COLO668 (cell line): ENCODE results near the gene FSHR.

Source experiments
- DNase-seq: peaks from one replicate; lab custom pipeline; 2025; ENCODE audit not compliant: unreplicated experiment; lab: John Stamatoyannopoulos, UW

FSHR gene

DNA sequence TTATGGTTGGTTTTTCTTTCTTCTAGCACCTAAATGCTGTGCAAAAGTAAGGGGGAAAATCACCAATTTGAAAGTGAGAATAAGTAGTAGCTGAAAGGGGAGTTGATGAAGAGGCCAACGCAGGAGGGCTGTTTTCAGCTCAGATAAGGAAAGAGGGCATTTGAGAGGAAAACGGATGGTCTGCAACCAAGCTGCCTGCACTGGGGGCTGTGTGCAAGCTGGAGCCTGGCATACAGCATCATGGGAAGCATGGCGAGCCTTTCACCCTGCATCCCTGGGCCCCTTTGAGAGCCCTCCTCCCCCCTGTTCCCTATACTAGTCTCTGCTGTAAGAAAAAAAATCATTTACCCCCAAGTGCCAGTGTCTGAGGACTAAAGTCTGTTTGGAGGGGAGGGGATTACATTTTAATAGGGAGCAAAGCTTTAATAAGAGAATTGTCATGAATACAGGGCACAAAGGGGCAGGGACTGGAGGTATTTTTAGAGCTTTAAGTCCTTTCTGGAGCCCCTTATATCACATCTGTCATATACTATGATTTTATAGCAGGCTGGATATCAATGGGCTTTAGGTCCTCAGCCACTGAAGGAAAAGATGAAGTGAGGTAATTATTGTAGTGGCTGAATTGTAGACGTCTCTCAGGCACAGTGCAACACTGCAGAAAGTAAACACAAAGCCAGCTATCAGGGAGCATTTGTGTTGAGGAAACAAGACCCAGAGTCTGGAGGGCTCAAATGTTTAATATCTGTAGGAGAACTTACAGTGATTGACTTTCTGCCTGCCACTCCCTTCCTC lies 120.7 kb downstream of the FSHR start:
- DNase-seq = no peak

DNA sequence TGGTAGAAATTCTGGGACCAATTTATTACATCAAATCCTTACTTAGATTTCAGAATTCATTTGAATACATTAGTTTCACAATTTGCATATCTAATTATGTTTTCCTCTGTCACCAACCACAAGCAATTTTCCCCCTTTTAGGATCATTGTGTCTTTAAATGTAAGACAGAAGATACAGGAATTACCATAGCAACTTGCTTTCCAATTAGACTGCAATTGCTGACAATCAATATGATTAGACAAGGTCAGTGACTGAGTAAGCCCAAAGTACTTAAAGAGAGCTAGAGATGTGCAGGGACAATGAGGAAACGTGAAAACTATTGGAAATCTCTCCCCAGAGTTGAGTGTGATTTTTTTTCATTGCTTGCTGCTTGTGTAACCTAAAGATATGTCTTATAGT lies 121.4 kb downstream of the FSHR start:
- DNase-seq = no peak

- DNase-seq = no peak
These were observed 122.2 kb downstream of the FSHR start for GRCh38 chr2:49032126-49032525.

DNA sequence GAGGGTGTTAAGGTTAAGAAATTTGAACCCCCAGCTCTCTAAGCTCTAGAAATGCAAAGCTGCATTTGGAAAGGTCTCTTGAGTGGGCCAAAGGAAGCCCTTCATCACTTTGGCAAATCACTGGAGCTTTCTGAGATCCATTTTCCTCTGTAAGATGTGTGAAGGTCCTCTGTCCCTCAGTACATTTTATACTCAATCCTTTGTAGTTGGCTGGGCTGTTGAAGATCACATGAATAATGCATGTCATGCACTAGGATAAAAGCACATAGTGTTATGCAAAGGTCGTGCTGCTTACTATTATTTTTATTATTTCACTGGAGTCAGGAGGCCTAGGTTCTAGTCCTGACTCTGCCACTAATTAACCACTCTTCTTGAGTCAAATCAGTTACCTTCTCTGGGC lies 124.9 kb downstream of the FSHR start:
- no peak for DNase-seq

DNA sequence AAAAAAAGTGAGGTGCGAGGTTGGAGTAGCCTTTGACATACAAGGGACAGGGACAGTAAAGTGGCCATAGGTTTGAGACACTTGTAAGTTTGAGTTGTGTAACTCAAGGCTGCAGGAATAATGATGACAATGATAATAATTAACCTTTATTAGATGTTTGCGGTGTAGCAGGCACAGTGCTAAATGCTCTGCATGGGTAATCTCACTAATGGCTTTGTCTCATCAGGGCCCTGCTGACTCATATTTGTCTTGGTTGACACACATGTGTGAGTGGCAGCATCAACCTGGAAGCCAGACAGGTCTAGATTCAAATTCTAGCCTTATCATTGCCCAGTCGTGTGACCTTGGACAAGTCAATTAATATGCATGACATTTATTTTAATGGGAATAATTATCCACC lies 126.2 kb downstream of the FSHR start:
- DNase-seq = no peak

DNA sequence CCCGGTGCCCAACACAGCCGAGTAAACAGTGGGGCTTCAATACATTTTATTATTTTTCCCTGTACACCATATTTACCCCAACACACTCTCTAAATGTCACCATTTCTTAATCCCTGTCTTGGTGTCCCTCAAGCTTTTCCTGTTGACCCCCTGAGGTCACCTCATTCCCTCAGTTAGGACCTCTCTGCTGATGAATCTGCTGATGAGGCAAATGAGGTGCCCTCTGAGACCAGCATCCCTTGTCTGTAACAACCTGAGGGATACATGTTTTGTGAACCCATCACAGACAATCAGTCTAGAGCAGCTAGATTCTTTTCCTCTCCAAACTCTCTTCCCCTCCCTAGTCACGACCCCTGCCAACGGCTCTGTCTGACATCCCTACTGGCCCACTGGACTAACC lies 127.6 kb downstream of the FSHR start:
- no peak for DNase-seq

- no peak for DNase-seq
These were observed 133.0 kb downstream of the FSHR start for GRCh38 chr2:49021271-49021670.

DNA sequence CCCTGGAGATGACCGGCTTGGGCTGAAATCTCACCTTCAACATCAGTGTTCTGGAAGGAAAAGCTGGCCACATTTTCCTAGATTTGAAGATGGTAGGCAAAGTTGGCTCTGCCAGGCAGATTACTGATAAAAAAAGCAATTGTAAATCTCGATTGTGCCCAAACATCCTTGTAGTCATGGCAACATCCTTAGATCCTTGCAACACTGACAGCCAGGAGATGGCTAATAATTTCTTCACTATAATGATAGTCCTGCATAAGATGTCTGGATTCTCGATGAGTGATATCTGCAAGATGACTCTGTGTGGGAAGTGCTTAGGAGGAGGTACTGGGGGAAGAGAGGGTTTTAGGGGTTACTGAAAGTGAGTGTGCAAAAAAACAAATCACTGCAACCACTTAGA lies 149.1 kb downstream of the FSHR start:
- DNase-seq = no peak

DNA sequence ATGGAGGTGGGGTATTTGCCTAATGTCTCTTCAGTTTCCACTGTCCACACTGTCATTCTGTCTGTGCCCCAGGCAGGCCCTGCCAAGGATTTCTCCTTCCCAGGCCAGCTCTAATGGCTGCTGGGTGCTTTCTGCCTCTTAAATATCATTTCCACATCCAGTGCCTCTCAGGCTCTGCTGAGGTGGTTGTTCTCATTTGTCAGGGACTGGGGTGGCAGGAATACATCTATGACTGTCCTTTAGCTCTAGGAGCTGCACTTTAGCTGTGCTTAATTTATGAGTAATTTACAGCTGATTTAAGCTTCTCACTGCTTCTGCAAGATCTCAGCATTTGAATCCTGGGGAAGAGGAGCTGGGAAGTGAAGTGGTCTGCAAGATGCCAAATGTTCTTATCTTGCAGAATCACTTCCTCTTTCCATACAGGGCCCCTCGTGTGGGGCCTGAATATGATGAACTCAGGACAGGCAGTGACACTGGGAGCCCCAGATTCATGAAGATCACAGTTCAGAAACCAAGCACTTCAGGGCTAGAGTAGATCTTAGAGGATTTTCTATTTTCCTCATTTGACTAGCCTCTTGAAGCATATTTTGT lies 150.2 kb downstream of the FSHR start:
- DNase-seq = no peak

GRCh38 chr2:49003201-49003600 lies 151.1 kb downstream of the FSHR start:
- no peak for DNase-seq

GRCh38 chr2:49002750-49003149 lies 151.6 kb downstream of the FSHR start:
- DNase-seq = no peak

GRCh38 chr2:49000695-49001094 lies 153.6 kb downstream of the FSHR start:
- no peak for DNase-seq

- no peak for DNase-seq
These were observed 155.9 kb downstream of the FSHR start for GRCh38 chr2:48998449-48998848.

DNA sequence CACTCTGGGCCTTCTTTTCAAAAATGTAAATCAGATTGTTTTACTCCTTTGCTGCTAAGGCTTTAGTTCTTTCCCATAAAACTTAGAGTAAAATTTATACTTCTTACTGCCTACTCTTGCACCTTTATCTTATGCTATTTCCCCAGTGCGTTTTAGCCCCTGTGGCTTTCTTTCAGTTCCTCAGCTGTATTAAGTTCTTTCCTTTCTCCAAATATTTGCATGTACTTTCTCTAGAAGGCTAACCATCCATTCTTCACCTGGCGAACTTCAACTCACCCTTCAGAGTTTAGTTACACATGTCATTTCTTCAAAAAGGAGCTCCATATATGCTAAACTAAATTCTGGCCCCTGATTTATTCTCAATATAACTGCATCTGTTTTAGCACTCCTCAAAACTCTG lies 160.7 kb downstream of the FSHR start:
- no peak for DNase-seq

DNA sequence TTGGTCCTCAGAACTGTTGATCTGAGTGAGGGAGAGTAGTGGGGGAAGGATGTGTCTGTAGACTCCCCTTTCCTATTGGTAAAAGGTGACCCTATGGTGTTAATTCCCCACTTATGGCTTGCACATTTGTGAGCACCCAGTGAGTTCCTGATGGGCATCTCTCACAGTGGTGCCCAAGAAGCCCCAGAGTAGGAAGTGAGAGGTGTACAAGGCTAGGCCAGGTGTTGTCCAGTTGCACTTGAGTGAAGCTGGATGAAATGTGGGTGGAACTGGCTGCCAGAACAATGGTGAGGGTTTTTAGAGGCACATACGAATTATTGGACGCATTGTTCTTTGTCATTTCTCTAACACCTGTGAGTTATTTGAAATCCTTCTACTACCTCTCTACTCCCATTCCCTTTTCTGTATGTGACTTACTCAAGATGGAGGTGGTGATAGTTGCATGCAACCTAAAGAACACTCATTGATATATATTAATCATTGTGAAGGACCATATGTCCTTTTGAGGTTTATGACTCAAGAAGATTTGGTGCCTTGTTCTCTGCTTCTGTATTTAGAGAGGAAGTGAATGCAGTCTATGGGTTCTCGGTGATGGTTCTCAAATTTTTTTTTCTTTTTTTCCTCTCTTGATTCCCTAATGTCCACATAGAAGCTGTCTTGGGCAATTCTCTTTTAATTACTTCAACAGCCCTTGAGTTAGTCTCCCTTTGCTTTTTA lies 162.7 kb downstream of the FSHR start:
- no peak for DNase-seq

DNA sequence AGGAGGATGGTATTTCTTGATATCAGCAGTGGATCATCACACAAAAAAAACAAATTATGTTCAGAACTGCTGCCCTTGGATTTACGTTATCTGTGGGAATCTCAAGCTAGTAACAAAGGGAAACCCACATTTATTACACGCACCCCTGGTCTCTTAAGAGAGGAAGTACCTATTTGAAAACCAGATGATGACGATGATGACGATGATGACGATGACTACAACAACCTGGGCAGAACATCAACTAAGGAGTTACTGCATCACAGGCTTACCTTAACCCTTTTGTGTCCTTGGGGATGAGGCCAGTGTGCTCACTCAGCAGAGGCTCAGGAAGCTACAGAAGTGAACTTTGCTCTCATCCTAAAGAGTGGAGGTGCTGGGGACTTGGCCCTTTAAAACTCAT lies 169.4 kb downstream of the FSHR start:
- no peak for DNase-seq

DNA sequence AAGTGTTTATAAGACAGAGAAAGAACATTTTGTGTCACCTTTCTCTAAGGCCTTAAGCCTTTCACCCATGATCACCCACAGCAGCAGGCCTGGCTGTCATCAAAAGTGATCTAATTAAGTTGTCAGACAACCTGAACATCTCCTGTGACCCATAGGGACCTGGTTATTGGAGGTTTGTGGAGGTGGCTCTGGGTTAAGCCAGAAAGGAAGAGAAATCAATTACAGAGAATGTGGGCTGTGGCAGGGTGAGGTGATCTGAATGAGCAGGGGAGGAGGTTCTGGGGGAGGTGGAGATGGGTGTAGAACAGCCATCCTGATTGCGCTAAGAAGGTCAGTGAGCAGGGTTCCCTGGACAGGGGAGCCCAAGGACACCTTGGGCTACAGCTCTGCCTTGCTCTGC lies 170.8 kb downstream of the FSHR start:
- DNase-seq = no peak

DNA sequence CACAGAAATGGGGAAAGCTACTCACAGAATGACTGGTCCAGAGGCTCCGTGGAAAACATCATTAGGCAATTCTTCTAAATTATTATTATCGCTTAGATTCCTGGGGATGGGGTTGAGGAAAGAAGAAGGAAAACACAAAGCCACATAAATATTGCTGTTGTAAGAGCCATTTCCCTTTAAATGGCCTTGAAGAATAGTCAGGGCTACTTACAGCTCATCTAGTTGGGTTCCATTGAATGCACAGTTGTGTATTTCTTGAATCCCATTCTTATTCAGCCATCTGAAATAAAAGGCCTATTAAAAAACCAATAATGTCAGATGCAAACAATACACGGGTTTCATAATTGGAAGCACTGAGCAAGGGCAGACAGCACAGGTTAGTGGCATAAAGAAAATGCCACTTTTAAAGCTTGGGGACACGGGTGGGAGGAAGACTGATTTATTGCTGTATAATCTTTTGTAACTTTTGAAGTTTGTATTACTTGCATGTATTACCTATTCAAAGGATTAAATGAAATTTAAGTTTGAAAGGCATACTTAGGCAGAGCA lies 171.4 kb downstream of the FSHR start:
- no peak for DNase-seq

DNA sequence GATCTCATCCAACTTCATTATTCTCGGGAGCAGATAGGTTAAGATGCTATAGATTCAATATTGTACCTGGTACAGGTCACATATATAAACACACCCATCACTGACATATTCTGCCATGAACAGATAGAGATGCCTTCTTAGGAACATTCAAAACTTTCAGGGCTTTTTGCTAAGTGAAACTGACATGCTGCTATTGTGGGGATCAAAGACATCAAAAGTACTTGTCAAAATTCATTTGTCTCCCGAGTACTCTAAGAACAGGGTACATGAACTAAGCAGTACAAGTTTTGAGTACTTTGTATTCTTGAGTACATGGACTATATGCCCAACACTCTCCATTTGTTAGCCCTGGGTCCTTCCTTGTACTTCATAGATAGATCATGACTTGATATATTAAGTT lies 173.5 kb downstream of the FSHR start:
- no peak for DNase-seq

GRCh38 chr2:48979691-48980090 lies 174.6 kb downstream of the FSHR start:
- DNase-seq = no peak

GRCh38 chr2:48978131-48978530 lies 176.2 kb downstream of the FSHR start:
- DNase-seq = no peak

DNA sequence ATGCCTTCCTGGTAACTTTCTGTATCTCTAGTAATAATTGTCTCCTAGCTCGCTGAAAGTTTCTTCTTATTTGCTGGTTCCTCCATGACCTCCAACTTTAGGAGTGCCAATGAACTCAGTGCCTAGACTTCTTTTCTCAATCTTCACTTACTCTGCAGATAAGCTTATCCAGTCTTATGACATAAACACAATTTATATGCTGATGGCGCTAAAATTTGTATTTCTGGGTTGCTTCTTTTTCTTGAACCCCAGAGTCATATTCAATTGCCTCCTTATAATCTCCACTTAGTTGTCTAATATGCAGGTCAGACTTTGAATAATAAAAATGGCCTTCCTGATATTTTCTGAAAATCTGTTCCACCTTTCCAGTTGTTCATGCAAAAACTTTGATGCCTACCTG lies 182.5 kb downstream of the FSHR start:
- no peak for DNase-seq
